K562 (cell line): ENCODE results near the gene CT55. TPM values are rescaled to one million over a fixed set of nuclear protein-coding genes. Genes with fewer than 3 reads are reported as not detected.

Experiments
- BRD4 ChIP-seq: fragments of 200-600 bp; sonication (generic); IDR thresholded peaks from 2 replicates; pipeline ENCODE4 v1.6.1; 2017; ENCODE audit warnings: inconsistent platforms
- EHMT2 ChIP-seq: fragments of 450-650 bp; IDR thresholded peaks from 2 replicates; pipeline ENCODE4 v1.6.1; 2018; ENCODE audit warnings: antibody characterized with exemption
- ESRRA ChIP-seq: fragments of 450-650 bp; IDR thresholded peaks from 2 replicates; pipeline ENCODE4 v1.6.1; 2014; ENCODE audit warnings: low read depth, mild to moderate bottlenecking, moderate library complexity, borderline replicate concordance
- FOXA1 ChIP-seq: fragments of 450-650 bp; IDR thresholded peaks from 2 replicates; pipeline ENCODE4 v1.6.1; 2016; ENCODE audit warnings: mild to moderate bottlenecking, borderline replicate concordance
- HIVEP1 ChIP-seq: fragments of 250-450 bp; sonication (Bioruptor Pico); IDR thresholded peaks from 2 replicates; pipeline ENCODE4 v1.4.0; 2020; ENCODE audit warnings: mild to moderate bottlenecking
- KAT8 ChIP-seq: fragments of 450-650 bp; IDR thresholded peaks from 2 replicates; pipeline ENCODE4 v1.6.1; 2016; ENCODE audit warnings: low read depth, mild to moderate bottlenecking
- KLF1 ChIP-seq: fragments of 450-650 bp; IDR thresholded peaks from 2 replicates; pipeline ENCODE4 v1.6.1; 2016; ENCODE audit warnings: missing genetic modification characterization, missing compliant biosample characterization
- MAFF ChIP-seq: IDR thresholded peaks from 2 replicates; pipeline ENCODE4 v1.6.1; 2012; ENCODE audit warnings: low read length, improper control_type of control experiment
- MBD2 ChIP-seq: sonication (generic); IDR thresholded peaks from 2 replicates; pipeline ENCODE4 v1.6.1; 2016; ENCODE audit warnings: low read depth, borderline replicate concordance
- MCM7 ChIP-seq, 2 experiments: fragments of 450-650 bp; IDR thresholded peaks; 2 replicates each; pipeline ENCODE4 v1.6.1; 2016 to 2018
- MIER1 ChIP-seq: fragments of 450-650 bp; IDR thresholded peaks from 2 replicates; pipeline ENCODE4 v1.6.1; 2016; ENCODE audit warnings: antibody characterized with exemption, mild to moderate bottlenecking, low read depth
- NONO ChIP-seq, 2 experiments: fragments of 200-400 bp in 1 of 2; fragments of 450-650 bp in 1 of 2; formaldehyde crosslinking in 1 of 2; IDR thresholded peaks; 2 replicates each; pipeline ENCODE4 v1.6.1; 2017; ENCODE audit warnings: low read depth in 2 of 2, mild to moderate bottlenecking in 2 of 2, moderate library complexity in 2 of 2, low read length in 1 of 2
- NR2F6 ChIP-seq: fragments of 450-650 bp; formaldehyde crosslinking; IDR thresholded peaks from 2 replicates; pipeline ENCODE4 v1.4.0; 2020; ENCODE audit warnings: mild to moderate bottlenecking
- PHF20 ChIP-seq: fragments of 450-650 bp; IDR thresholded peaks from 2 replicates; pipeline ENCODE4 v1.6.1; 2018; ENCODE audit not compliant: partially characterized antibody
- RBM14 ChIP-seq: fragments of 200-400 bp; formaldehyde crosslinking; IDR thresholded peaks from 2 replicates; pipeline ENCODE4 v1.6.1; 2018; ENCODE audit warnings: low read depth, mild to moderate bottlenecking, low read length, moderate library complexity, borderline replicate concordance; ENCODE audit not compliant: insufficient read depth
- RFX1 ChIP-seq: fragments of 450-650 bp; IDR thresholded peaks from 2 replicates; pipeline ENCODE4 v1.6.1; 2016; ENCODE audit warnings: mild to moderate bottlenecking, moderate library complexity
- SNIP1 ChIP-seq: fragments of 450-650 bp; IDR thresholded peaks from 2 replicates; pipeline ENCODE4 v1.7.1; 2017; ENCODE audit warnings: low read depth, mild to moderate bottlenecking
- SNRNP70 ChIP-seq: fragments of 200-400 bp; formaldehyde crosslinking; optimal IDR thresholded peaks from 2 replicates; pipeline ENCODE3; 2017; ENCODE audit warnings: low read depth, low read length
- SPI1 ChIP-seq: IDR thresholded peaks from 2 replicates; pipeline ENCODE4 v1.6.1; 2011; ENCODE audit warnings: low read depth, low read length, control low read depth, borderline replicate concordance
- STAG1 ChIP-seq: sonication (generic); formaldehyde crosslinking; IDR thresholded peaks from 2 replicates; pipeline ENCODE4 v1.5.0; 2020; ENCODE audit warnings: missing genetic modification reagents, borderline replicate concordance
- TAF1 ChIP-seq: IDR thresholded peaks from 2 replicates; pipeline ENCODE4 v1.6.1; 2011; ENCODE audit warnings: mild to moderate bottlenecking, low read length, moderate library complexity; ENCODE audit not compliant: insufficient read depth, control insufficient read depth, severe bottlenecking; ENCODE audit errors: extremely low read depth
- TBP ChIP-seq: optimal IDR thresholded peaks from 2 replicates; pipeline ENCODE3; 2011; ENCODE audit warnings: low read depth, low read length, improper control_type of control experiment
- ZNF124 ChIP-seq: sonication (generic); formaldehyde crosslinking; IDR thresholded peaks from 2 replicates; pipeline ENCODE4 v1.8.1; 2022; ENCODE audit warnings: missing genetic modification reagents
- ZNF707 ChIP-seq: fragments of 250-450 bp; sonication (Bioruptor Pico); conservative IDR thresholded peaks from 2 replicates; pipeline ENCODE4 v1.8.0; 2022; ENCODE audit warnings: inconsistent platforms, mild to moderate bottlenecking, moderate library complexity
- polyA plus RNA-seq, 8 experiments: library from polyadenylated mRNA; depleted of rRNA in 4 of 8; stranded (reverse) in 5 of 8; unstranded in 3 of 8; fragments of >200 nt; fragmentation: Nextera tagmentation in 2 of 8; fragmentation: Illumina TruSeq in 1 of 8; extraction: Ambion mirVana in 2 of 8; extraction: Trizol in 1 of 8; gene quantifications; 2 replicates each; pipeline versions ENCODE4 v1.2.1 to v1.2.3, GENCODE V29; 2011 to 2014; ENCODE audit warnings: inconsistent platforms in 1 of 8, missing spikeins in 1 of 8
- total RNA-seq, 7 experiments: library from RNA; depleted of rRNA in 6 of 7; stranded (reverse); fragments of >200 nt in 6 of 7; fragmentation: Illumina TruSeq in 2 of 7; extraction: Trizol in 2 of 7; gene quantifications; 2 replicates each; pipeline versions ENCODE4 v1.2.1 to v1.2.3, GENCODE V29; 2011 to 2021; ENCODE audit warnings: low replicate concordance in 1 of 7
- TF ChIP-seq, protein P1 (sequence below): sonication (generic); formaldehyde crosslinking; IDR thresholded peaks from 2 replicates; pipeline ENCODE4 v1.8.0; 2023; ENCODE audit warnings: mild to moderate bottlenecking, missing genetic modification reagents
- TF ChIP-seq, protein P2 (sequence below): sonication (generic); formaldehyde crosslinking; IDR thresholded peaks from 2 replicates; pipeline ENCODE4 v1.8.1; 2023; ENCODE audit warnings: mild to moderate bottlenecking, missing genetic modification reagents
- TF ChIP-seq, protein P3 (sequence below): fragments of 250-450 bp; sonication (Bioruptor Pico); IDR thresholded peaks from 2 replicates; pipeline ENCODE4 v1.8.0; 2021; ENCODE audit warnings: moderate library complexity, mild to moderate bottlenecking, inconsistent platforms

CT55 gene
- total and polyA plus RNA-seq, 9 of the 15 experiments (the other 6 are each of a cell fraction or from before 2014, with no cell fraction given) = 48.5 to 98.9 (median 73.2) TPM

DNA sequence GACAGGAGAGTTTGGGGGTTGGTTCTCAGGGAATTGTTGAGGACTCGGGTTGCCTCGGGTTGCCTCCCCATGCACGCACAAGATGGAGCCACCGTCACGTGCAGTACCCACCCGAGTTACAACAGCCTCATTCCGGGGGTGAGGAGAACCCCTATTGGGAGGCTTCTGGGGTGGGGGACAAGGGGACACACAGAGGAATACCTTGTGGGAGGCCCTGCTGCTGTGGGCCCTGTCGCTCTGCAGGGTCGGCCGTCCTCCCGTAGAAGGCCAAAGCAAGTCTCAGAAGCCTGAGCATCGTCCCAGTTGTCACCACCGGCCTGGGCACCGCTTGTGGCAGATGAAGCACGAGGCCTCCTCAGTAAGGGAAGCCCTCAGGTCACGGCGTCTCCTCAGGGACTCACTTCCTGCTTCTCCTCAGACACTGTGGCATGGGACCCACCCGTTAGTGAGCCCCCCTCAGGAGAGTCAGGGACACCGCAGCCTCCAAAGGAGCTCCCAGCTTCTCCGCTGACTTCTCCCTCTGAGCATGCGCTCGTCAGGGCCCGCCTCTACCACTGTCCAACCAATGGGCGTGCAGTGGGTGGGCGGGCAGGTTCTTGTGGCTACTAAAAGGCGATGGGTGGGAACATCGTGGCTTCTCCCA is at the start of gene CT55 (continued):
- TF ChIP-seq, protein P1, sequence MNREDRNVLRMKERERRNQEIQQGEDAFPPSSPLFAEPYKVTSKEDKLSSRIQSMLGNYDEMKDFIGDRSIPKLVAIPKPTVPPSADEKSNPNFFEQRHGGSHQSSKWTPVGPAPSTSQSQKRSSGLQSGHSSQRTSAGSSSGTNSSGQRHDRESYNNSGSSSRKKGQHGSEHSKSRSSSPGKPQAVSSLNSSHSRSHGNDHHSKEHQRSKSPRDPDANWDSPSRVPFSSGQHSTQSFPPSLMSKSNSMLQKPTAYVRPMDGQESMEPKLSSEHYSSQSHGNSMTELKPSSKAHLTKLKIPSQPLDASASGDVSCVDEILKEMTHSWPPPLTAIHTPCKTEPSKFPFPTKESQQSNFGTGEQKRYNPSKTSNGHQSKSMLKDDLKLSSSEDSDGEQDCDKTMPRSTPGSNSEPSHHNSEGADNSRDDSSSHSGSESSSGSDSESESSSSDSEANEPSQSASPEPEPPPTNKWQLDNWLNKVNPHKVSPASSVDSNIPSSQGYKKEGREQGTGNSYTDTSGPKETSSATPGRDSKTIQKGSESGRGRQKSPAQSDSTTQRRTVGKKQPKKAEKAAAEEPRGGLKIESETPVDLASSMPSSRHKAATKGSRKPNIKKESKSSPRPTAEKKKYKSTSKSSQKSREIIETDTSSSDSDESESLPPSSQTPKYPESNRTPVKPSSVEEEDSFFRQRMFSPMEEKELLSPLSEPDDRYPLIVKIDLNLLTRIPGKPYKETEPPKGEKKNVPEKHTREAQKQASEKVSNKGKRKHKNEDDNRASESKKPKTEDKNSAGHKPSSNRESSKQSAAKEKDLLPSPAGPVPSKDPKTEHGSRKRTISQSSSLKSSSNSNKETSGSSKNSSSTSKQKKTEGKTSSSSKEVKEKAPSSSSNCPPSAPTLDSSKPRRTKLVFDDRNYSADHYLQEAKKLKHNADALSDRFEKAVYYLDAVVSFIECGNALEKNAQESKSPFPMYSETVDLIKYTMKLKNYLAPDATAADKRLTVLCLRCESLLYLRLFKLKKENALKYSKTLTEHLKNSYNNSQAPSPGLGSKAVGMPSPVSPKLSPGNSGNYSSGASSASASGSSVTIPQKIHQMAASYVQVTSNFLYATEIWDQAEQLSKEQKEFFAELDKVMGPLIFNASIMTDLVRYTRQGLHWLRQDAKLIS (CRISPR knock-in tag) = no peak
- TF ChIP-seq STAG1 (CRISPR knock-in tag) (no peak), ZNF124 (CRISPR knock-in tag) (no peak), NR2F6 (CRISPR knock-in tag) (no peak), SNIP1 (no peak), NONO (IDR thresholded peaks at IDR 0.05; ENCODE audit: low read depth in 2 of 2, low read length in 1 of 2) (no peak), MAFF (no peak), KLF1 (tag) (no peak), SNRNP70 (no peak), ZNF707 (CRISPR knock-in tag) (no peak), SPI1 (peak; percentile 60; the same call in 1 of the 2 replicates), TAF1 (peak; percentile 47), MCM7 (IDR thresholded peaks at IDR 0.05) (no peak), EHMT2 (no peak), KAT8 (no peak), FOXA1 (no peak), TBP (peak; percentile 46), MIER1 (no peak), RFX1 (no peak), HIVEP1 (CRISPR knock-in tag) (no peak), MBD2 (no peak), BRD4 (no peak), ESRRA (peak; percentile 51; the same call in 1 of the 2 replicates), PHF20 (peak; percentile 79), RBM14 (no peak)
- TF ChIP-seq, protein P2, sequence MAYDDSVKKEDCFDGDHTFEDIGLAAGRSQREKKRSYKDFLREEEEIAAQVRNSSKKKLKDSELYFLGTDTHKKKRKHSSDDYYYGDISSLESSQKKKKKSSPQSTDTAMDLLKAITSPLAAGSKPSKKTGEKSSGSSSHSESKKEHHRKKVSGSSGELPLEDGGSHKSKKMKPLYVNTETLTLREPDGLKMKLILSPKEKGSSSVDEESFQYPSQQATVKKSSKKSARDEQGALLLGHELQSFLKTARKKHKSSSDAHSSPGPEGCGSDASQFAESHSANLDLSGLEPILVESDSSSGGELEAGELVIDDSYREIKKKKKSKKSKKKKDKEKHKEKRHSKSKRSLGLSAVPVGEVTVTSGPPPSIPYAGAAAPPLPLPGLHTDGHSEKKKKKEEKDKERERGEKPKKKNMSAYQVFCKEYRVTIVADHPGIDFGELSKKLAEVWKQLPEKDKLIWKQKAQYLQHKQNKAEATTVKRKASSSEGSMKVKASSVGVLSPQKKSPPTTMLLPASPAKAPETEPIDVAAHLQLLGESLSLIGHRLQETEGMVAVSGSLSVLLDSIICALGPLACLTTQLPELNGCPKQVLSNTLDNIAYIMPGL = no peak
- TF ChIP-seq, protein P3, sequence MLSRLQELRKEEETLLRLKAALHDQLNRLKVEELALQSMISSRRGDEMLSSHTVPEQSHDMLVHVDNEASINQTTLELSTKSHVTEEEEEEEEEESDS (CRISPR knock-in tag) = no peak
